ENCODE measurements around the gene HMCES.

DNA sequence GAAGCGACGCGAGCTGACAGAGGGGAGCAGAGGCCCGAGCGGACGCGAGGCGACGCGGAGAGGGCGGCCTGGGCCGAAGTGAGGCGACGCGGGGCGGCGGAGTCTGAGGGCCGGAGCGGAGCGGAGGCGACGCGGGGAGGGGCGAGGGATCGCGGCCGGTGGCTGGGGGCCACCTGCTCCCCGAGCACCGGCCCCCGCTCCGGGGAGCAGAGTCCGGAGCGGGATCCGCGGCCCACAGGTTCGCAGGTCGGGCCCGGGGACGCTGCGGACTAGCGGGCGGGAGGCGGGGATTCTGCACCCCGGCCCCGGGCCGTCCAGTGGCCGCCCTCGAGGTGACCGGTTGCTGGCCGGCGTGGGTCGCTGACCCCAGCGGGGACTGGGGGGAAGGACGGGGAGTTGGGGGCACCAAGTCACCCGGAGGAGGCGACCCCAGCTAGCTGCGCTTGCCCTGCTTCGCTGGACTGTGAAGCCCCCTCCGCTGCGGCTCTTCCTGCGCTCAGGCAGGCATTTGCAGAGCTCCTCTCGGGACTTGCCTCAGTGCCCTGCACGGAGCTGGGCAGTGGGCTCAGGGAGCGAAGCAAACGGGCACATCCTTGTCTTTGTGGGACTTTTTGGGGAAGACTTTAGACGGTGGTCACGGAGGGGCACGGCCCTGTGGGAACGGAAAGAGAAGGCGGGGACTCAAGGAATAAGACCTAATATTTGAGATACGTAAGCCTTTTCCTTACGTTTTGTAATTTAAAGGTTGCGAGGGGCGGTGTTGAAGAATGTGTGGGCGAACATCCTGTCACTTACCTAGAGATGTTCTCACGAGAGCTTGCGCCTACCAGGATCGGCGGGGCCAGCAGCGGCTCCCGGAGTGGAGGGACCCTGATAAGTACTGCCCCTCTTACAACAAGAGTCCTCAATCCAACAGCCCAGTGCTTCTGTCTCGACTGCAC, 566 bp downstream of the HMCES start:
- TF ChIP-seq ZNF433 (tag by site-specific recombination; IDR thresholded peaks at IDR 0.05; ENCODE audit: low read depth): no peak
- TF ChIP-seq, protein P1, sequence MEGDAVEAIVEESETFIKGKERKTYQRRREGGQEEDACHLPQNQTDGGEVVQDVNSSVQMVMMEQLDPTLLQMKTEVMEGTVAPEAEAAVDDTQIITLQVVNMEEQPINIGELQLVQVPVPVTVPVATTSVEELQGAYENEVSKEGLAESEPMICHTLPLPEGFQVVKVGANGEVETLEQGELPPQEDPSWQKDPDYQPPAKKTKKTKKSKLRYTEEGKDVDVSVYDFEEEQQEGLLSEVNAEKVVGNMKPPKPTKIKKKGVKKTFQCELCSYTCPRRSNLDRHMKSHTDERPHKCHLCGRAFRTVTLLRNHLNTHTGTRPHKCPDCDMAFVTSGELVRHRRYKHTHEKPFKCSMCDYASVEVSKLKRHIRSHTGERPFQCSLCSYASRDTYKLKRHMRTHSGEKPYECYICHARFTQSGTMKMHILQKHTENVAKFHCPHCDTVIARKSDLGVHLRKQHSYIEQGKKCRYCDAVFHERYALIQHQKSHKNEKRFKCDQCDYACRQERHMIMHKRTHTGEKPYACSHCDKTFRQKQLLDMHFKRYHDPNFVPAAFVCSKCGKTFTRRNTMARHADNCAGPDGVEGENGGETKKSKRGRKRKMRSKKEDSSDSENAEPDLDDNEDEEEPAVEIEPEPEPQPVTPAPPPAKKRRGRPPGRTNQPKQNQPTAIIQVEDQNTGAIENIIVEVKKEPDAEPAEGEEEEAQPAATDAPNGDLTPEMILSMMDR (tag by site-specific recombination; IDR thresholded peaks at IDR 0.05): no peak
- no peak for TF ChIP-seq SCRT2 (tag by site-specific recombination; IDR thresholded peaks at IDR 0.05)
- TF ChIP-seq MZF1 (tag by site-specific recombination; IDR thresholded peaks at IDR 0.05; ENCODE audit: borderline replicate concordance): no peak
- TF ChIP-seq ZNF19 (tag by site-specific recombination; IDR thresholded peaks at IDR 0.05; ENCODE audit: low read depth): no peak
